MCF 10A (cell line): ENCODE results near the gene CTDSPL. TPM values are rescaled to one million over a fixed set of nuclear protein-coding genes. Genes with fewer than 3 reads are reported as not detected.
A peak's percentile ranks its signal among the peaks of the same experiment; 100 is the strongest.

Experiments
- BruUV-seq: library from RNA; stranded (reverse); fragments of 400-500 nt; replicated peaks from 2 replicates; lab custom pipeline; 2021; lab: Mats Ljungman, UMichigan
- CTCF ChIA-PET: fragments of 300-600 bp; sonication (Branson Sonifier 250); formaldehyde crosslinking; extraction: SDS; loops from one replicate; lab custom pipeline; 2021; ENCODE audit warnings: antibody characterized with exemption, inconsistent platforms; lab: Yijun Ruan, JAX
- POLR2A ChIA-PET: fragments of 300-600, 350-650 bp; sonication (Branson Sonifier 250); formaldehyde crosslinking; extraction: SDS; loops from one replicate; lab custom pipeline; 2020; ENCODE audit warnings: antibody characterized with exemption, inconsistent platforms; lab: Yijun Ruan, JAX
- DNase-seq: peaks from one replicate; pipeline ENCODE4 v3.0.0-alpha.2; 2018; ENCODE audit not compliant: unreplicated experiment
- H3K27ac Mint-ChIP-seq: one replicate; pipeline ENCODE4 v1.8.0; 2022; ENCODE audit warnings: mild to moderate bottlenecking, low read depth, mixed read lengths; ENCODE audit not compliant: unreplicated experiment
- H3K27me3 Mint-ChIP-seq: one replicate; pipeline ENCODE4 v1.8.0; 2022; ENCODE audit warnings: mixed read lengths; ENCODE audit not compliant: insufficient read depth, unreplicated experiment
- H3K36me3 Mint-ChIP-seq: one replicate; pipeline ENCODE4 v1.8.0; 2022; ENCODE audit warnings: mild to moderate bottlenecking, moderate library complexity, mixed read lengths; ENCODE audit not compliant: insufficient read depth, unreplicated experiment
- H3K4me1 Mint-ChIP-seq: one replicate; pipeline ENCODE4 v1.8.0; 2022; ENCODE audit warnings: mixed read lengths; ENCODE audit not compliant: insufficient read depth, unreplicated experiment
- H3K4me3 Mint-ChIP-seq: one replicate; pipeline ENCODE4 v1.8.0; 2022; ENCODE audit warnings: mild to moderate bottlenecking, moderate library complexity, mixed read lengths; ENCODE audit not compliant: unreplicated experiment
- H3K9me3 Mint-ChIP-seq: one replicate; pipeline ENCODE4 v1.8.0; 2022; ENCODE audit warnings: mixed read lengths; ENCODE audit not compliant: unreplicated experiment
- intact Hi-C: fragments of 100-400 bp; cut with micrococcal nuclease; formaldehyde crosslinking; loops from 2 replicates; pipeline ENCODE4 v1.14.1; 2022
- total RNA-seq: library from RNA; stranded (reverse); gene quantifications from 2 replicates; pipeline ENCODE4 v1.2.3, GENCODE V29; 2022
- TF ChIP-seq, protein P1 (sequence below): fragments of 200-600 bp; IDR thresholded peaks from one replicate; pipeline ENCODE4 v1.8.0; 2022; ENCODE audit warnings: antibody characterized with exemption, mild to moderate bottlenecking; ENCODE audit not compliant: unreplicated experiment

The CTDSPL gene
- total RNA-seq, 1 experiment from 2014 or later, result 38.8 TPM

DNA sequence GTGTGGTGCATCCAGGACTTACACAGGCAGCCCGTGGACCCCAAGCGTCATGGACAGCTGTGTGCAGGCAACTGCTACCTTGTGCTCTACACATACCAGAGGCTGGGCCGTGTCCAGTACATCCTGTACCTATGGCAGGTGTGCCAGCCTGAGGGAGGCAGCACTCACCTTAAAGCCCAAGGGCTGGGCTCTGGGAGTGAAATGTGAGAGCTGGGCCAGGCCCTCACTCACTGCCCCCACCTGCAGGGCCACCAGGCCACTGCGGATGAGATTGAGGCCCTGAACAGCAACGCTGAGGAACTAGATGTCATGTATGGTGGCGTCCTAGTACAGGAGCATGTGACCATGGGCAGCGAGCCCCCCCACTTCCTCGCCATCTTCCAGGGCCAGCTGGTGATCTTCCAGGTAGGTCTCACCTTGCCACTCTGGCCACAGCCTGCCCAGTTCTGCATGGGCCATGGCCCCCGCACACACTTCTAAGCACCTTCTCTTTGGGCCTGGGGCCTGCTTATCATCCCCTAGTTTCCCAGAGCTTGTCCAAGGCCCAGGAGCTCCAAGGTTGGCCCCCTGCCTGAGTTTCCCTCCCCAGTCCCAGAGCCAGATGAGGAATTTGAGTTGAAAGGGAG, 139.9 kb downstream of the CTDSPL start:
- Mint-ChIP-seq H3K27ac (no peak overlapping the region), H3K9me3 (no peaks in the 10 kb centered on the region), H3K27me3 (no peaks in the 10 kb centered on the region), H3K4me3 (no peak overlapping the region), H3K4me1 (peaks cover 36% of the 10 kb centered on the region), H3K36me3 (no peaks in the 10 kb centered on the region)
- BruUV-seq, result no TSS peak
- peak; percentile 46 for DNase-seq
- ChIA-PET CTCF (interaction anchor here (0.6 to 4.1 kb wide), 8 partner anchors 10 to 297 kb away, joined by 3 to 43 read pairs (median 4); partner anchors contain the start of gene PLCD1), POLR2A (interaction anchor here (0.6 kb wide), 1 partner anchor 137 kb away, joined by 3 read pairs; no protein-coding TSS in a partner anchor)
- TF ChIP-seq, protein P1, sequence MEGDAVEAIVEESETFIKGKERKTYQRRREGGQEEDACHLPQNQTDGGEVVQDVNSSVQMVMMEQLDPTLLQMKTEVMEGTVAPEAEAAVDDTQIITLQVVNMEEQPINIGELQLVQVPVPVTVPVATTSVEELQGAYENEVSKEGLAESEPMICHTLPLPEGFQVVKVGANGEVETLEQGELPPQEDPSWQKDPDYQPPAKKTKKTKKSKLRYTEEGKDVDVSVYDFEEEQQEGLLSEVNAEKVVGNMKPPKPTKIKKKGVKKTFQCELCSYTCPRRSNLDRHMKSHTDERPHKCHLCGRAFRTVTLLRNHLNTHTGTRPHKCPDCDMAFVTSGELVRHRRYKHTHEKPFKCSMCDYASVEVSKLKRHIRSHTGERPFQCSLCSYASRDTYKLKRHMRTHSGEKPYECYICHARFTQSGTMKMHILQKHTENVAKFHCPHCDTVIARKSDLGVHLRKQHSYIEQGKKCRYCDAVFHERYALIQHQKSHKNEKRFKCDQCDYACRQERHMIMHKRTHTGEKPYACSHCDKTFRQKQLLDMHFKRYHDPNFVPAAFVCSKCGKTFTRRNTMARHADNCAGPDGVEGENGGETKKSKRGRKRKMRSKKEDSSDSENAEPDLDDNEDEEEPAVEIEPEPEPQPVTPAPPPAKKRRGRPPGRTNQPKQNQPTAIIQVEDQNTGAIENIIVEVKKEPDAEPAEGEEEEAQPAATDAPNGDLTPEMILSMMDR, result no peak
- intact Hi-C loops, result loop anchor here (5.0 to 10.0 kb wide), 2 partner anchors 343 to 481 kb away; partner anchors contain the start of gene XYLB

DNA sequence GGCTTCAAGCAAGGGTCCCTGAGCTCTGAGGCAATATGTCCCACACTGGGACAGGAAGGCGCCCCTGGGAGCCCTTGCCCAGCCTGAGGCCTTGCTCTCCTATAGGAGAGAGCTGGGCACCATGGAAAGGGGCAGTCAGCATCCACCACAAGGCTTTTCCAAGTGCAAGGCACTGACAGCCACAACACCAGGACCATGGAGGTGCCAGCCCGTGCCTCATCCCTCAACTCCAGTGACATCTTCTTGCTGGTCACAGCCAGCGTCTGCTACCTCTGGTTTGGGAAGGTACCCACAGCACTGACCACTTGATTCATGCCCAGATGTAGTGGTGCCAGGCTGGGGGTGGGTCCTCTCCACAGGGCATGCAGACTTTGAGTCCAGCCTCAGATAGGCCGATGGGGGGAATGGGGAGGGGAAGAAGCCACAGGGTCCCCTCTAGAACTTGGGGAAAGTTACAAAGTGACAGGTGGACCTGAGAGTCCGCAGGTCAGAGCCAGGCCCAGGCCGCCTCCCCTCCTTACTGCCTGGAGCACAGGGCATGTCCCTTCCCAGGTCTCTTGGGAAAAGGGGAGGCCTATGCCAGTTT, 140.7 kb downstream of the CTDSPL start:
- no TSS peak for BruUV-seq
- POLR2A ChIA-PET, result no interaction called here
- intact Hi-C loops, result loop anchor here (5.0 to 10.0 kb wide), 2 partner anchors 342 to 480 kb away; partner anchors contain the start of gene XYLB

DNA sequence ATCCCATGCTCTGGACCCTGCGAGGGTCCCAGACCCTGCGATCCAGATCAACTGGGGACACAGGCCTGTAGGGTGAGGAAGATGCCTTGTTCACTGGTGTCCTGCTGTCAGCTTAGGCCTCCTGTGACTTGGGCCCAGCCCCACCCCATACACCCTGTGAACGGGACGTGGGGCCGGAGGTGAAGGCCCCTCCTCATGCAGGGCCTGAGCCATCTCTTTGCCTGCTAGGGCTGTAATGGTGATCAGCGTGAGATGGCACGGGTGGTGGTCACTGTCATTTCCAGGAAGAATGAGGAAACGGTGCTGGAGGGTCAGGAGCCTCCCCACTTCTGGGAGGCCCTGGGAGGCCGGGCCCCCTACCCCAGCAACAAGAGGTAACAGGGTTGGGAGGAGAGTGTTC, 141.3 kb downstream of the CTDSPL start:
- TF ChIP-seq, protein P1, result no peak

More for the DNA sequence above, 140.7 kb downstream of the CTDSPL start:
- DNase-seq, result no peak
- TF ChIP-seq, protein P1, result no peak
- Mint-ChIP-seq H3K4me1 (peaks cover 31% of the 10 kb centered on the region), H3K36me3 (peaks cover 2% of the 10 kb centered on the region), H3K27ac (no peak overlapping the region), H3K9me3 (no peaks in the 10 kb centered on the region), H3K4me3 (no peak overlapping the region), H3K27me3 (no peaks in the 10 kb centered on the region)
- CTCF ChIA-PET, result interaction anchor here (0.6 to 4.1 kb wide), 5 partner anchors 9 to 297 kb away, joined by 3 to 46 read pairs (median 6); no protein-coding TSS in a partner anchor

DNA sequence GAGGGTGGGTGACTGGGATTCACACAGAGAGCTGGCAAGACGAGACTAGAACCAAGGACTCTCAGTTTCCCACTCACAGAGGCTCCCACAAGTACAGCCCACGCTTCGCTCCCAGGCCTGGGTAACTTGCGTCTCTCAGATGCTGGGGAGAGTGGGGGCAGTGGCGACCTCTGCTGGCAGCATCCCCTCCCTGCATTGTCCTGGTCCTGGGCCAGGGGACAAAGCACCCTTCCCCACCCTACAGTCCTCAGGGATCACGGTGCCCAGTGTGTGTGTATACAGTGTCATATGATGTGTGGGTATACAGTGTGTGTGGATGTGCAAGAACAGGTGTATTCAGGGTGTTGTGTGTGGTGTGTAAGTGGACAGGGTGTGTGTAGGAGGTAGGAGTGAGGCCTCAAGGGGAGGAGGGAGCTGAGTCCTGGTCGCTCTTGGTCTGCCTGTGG, 141.7 kb downstream of the CTDSPL start:
- TF ChIP-seq, protein P1, result peak; percentile 63
- POLR2A ChIA-PET, result no interaction called here
- Mint-ChIP-seq H3K27me3 (no peaks in the 10 kb centered on the region), H3K9me3 (no peaks in the 10 kb centered on the region), H3K4me3 (no peak overlapping the region), H3K4me1 (peaks cover 31% of the 10 kb centered on the region), H3K36me3 (peaks cover 5% of the 10 kb centered on the region), H3K27ac (no peak overlapping the region)
- peak; percentile 48 for DNase-seq
- BruUV-seq, result no TSS peak
- intact Hi-C loops, result loop anchor here (1.0 to 10.0 kb wide), 3 partner anchors 29 to 479 kb away; partner anchors contain the start of gene XYLB
- CTCF ChIA-PET, result interaction anchor here (0.5 to 4.1 kb wide), 36 partner anchors 8 to 979 kb away, joined by 3 to 46 read pairs (median 4); partner anchors contain the start of genes DLEC1 and XYLB

More for the DNA sequence above, 141.3 kb downstream of the CTDSPL start:
- peaks cover 5% of the 10 kb centered on the region for H3K36me3 Mint-ChIP-seq
- BruUV-seq, result no TSS peak
- ChIA-PET CTCF (interaction anchor here (0.6 to 4.1 kb wide), 16 partner anchors 9 to 341 kb away, joined by 3 to 46 read pairs (median 5); partner anchors contain the start of gene DLEC1), POLR2A (no interaction called here)
- no peak overlapping the region for H3K27ac Mint-ChIP-seq
- intact Hi-C loops, result loop anchor here (1.0 to 10.0 kb wide), 3 partner anchors 29 to 479 kb away; partner anchors contain the start of gene XYLB
- no peaks in the 10 kb centered on the region for H3K27me3 Mint-ChIP-seq
- H3K4me1 Mint-ChIP-seq, result peaks cover 31% of the 10 kb centered on the region
- no peak overlapping the region for H3K4me3 Mint-ChIP-seq
- H3K9me3 Mint-ChIP-seq, result no peaks in the 10 kb centered on the region
- DNase-seq, result no peak
